Measurements from ENCODE around the gene NAT16. TPM values are rescaled to one million over a fixed set of nuclear protein-coding genes. Genes with fewer than 3 reads are reported as not detected.

Gene NAT16
- total RNA-seq: not detected in 3 replicates

GRCh38 chr7:101180130-101180755 is at the start of gene NAT16:
TSS of gene NAT16 (minus strand) at chr7:101180293. CDS start at chr7:101174807, 5,486 bp downstream.
- peaks cover 12% of the 10 kb centered on the region for H3K4me1 Mint-ChIP-seq
- no peak within 1 kb of the TSS for H3K27ac Mint-ChIP-seq
- H3K4me3 Mint-ChIP-seq: peak within 1 kb of the TSS; percentile 56
- no peak for DNase-seq (ENCODE audit: low spot score in 2 of 2, unreplicated experiment in 2 of 2)
- H3K27me3 Mint-ChIP-seq (ENCODE audit: low read depth): peaks cover 81% of the 10 kb centered on the region
- peaks cover 2% of the 10 kb centered on the region for H3K36me3 Mint-ChIP-seq
- H3K9me3 Mint-ChIP-seq: no peaks in the 10 kb centered on the region
- TF ChIP-seq CTCF (IDR thresholded peaks at IDR 0.05; ENCODE audit: unreplicated experiment): no peak

GRCh38 chr7:101226721-101227120 is 46.6 kb upstream of the NAT16 start:
- DNase-seq (ENCODE audit: low spot score in 2 of 2, unreplicated experiment in 2 of 2): no peak
- Mint-ChIP-seq H3K4me3 (no peak overlapping the region), H3K9me3 (no peaks in the 10 kb centered on the region), H3K27me3 (ENCODE audit: low read depth) (no peaks in the 10 kb centered on the region), H3K27ac (no peak overlapping the region), H3K36me3 (peaks cover 37% of the 10 kb centered on the region), H3K4me1 (peaks cover 4% of the 10 kb centered on the region)
- TF ChIP-seq CTCF (IDR thresholded peaks at IDR 0.05; ENCODE audit: unreplicated experiment): no peak

- no peak for DNase-seq (ENCODE audit: low spot score in 2 of 2, unreplicated experiment in 2 of 2)
- H3K36me3 Mint-ChIP-seq: peaks cover 41% of the 10 kb centered on the region
- TF ChIP-seq CTCF (IDR thresholded peaks at IDR 0.05; ENCODE audit: unreplicated experiment): no peak
- H3K9me3 Mint-ChIP-seq: no peaks in the 10 kb centered on the region
- H3K27me3 Mint-ChIP-seq (ENCODE audit: low read depth): no peaks in the 10 kb centered on the region
- H3K4me3 Mint-ChIP-seq: no peak overlapping the region
- H3K4me1 Mint-ChIP-seq: no peaks in the 10 kb centered on the region
- H3K27ac Mint-ChIP-seq: no peak overlapping the region
Observed at GRCh38 chr7:101225650-101226049, 45.6 kb upstream of the NAT16 start.

- Mint-ChIP-seq H3K27ac (no peak overlapping the region), H3K27me3 (ENCODE audit: low read depth) (no peaks in the 10 kb centered on the region), H3K36me3 (peaks cover 37% of the 10 kb centered on the region), H3K4me1 (peaks cover 12% of the 10 kb centered on the region), H3K4me3 (no peak overlapping the region), H3K9me3 (no peaks in the 10 kb centered on the region)
- no peak for TF ChIP-seq CTCF (IDR thresholded peaks at IDR 0.05; ENCODE audit: unreplicated experiment)
- DNase-seq (ENCODE audit: low spot score in 2 of 2, unreplicated experiment in 2 of 2): no peak
Observed at GRCh38 chr7:101223528-101223927, 43.4 kb upstream of the NAT16 start.

- Mint-ChIP-seq H3K4me3 (no peak overlapping the region), H3K27me3 (ENCODE audit: low read depth) (no peaks in the 10 kb centered on the region), H3K36me3 (peaks cover 32% of the 10 kb centered on the region), H3K4me1 (peaks cover 13% of the 10 kb centered on the region), H3K27ac (no peak overlapping the region), H3K9me3 (no peaks in the 10 kb centered on the region)
- TF ChIP-seq CTCF (IDR thresholded peaks at IDR 0.05; ENCODE audit: unreplicated experiment): no peak
- DNase-seq (ENCODE audit: low spot score in 2 of 2, unreplicated experiment in 2 of 2): no peak
Observed at GRCh38 chr7:101222275-101222830, 42.3 kb upstream of the NAT16 start.
